NB4 (cell line): ENCODE results near the gene TYW1B.
A peak's percentile ranks its signal among the peaks of the same experiment; 100 is the strongest.
"Not testable (repeated sequence)": the region's sequence is repeated elsewhere in the genome, so short reads cannot be mapped to it uniquely, and the experiment has no call there.

Experiments
- CTCF ChIP-seq: IDR thresholded peaks from one replicate; pipeline ENCODE4 v1.5.1; 2012; ENCODE audit warnings: low read depth, low read length
- MAX ChIP-seq: IDR thresholded peaks from 2 replicates; pipeline ENCODE4 v1.6.1; 2011; ENCODE audit warnings: low read depth, low read length

GRCh38 chr7:72829291-72829686, 1.3 kb upstream of the TYW1B start:
- not testable (repeated sequence) for TF ChIP-seq CTCF
- TF ChIP-seq MAX: peak; percentile 78
